GDM1 (cell line): Measurements from ENCODE around the gene ZDHHC18.
A peak's percentile ranks its signal among the peaks of the same experiment; 100 is the strongest.

Source experiments
- DNase-seq: peaks from one replicate; lab custom pipeline; 2025; lab: John Stamatoyannopoulos, UW

The ZDHHC18 gene

DNA sequence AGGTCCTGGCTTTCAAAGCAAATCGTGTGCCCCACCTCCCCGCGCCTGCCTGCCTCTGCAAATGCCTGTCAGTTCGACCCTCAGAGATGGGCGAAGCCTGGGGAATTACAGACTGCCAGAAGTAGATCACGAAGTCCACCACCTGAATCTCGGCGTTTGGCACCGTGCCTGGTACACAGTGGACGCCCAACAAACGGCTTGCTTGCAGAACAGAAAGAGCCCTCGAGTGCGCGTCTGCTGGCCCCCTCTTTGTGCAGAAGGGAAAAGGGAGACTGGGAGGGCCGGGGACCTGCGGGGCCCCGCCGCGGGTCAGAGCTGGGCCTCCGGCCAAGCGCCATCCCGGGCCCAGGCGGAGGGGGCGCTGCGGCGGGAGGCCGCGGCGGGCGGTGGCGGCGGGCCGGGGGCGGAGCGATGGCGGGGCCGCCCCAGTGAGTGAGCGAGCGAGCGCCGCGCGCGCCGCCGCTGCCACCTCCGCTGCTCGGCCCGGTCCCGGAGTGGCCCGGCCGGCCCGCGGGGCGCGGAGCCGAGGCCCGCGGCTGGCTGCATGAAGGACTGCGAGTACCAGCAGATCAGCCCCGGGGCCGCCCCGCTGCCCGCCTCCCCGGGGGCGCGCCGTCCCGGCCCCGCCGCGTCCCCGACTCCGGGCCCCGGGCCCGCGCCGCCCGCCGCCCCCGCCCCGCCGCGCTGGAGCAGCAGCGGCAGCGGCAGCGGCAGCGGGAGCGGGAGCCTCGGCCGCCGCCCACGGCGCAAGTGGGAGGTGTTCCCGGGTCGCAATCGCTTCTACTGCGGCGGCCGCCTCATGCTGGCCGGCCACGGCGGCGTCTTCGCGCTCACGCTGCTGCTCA lies at the start of gene ZDHHC18:
Gene ZDHHC18, plus strand, starts transcription at position 428 of the 845 bp plus-strand sequence. Its CDS starts 117 bp downstream, at position 545.
- DNase-seq = peak; percentile 46

GRCh38 chr1:26779098-26779668 lies 47.3 kb upstream of the ZDHHC18 start:
- no peak for DNase-seq

DNA sequence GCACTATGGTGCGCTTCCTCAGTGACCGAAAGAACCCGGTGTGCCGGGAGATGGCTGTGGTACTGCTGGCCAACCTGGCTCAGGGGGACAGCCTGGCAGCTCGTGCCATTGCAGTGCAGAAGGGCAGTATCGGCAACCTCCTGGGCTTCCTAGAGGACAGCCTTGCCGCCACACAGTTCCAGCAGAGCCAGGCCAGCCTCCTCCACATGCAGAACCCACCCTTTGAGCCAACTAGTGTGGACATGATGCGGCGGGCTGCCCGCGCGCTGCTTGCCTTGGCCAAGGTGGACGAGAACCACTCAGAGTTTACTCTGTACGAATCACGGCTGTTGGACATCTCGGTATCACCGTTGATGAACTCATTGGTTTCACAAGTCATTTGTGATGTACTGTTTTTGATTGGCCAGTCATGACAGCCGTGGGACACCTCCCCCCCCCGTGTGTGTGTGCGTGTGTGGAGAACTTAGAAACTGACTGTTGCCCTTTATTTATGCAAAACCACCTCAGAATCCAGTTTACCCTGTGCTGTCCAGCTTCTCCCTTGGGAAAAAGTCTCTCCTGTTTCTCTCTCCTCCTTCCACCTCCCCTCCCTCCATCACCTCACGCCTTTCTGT lies 46.0 kb upstream of the ZDHHC18 start:
- no peak for DNase-seq

GRCh38 chr1:26781206-26781825 lies 45.2 kb upstream of the ZDHHC18 start:
- no peak for DNase-seq

DNA sequence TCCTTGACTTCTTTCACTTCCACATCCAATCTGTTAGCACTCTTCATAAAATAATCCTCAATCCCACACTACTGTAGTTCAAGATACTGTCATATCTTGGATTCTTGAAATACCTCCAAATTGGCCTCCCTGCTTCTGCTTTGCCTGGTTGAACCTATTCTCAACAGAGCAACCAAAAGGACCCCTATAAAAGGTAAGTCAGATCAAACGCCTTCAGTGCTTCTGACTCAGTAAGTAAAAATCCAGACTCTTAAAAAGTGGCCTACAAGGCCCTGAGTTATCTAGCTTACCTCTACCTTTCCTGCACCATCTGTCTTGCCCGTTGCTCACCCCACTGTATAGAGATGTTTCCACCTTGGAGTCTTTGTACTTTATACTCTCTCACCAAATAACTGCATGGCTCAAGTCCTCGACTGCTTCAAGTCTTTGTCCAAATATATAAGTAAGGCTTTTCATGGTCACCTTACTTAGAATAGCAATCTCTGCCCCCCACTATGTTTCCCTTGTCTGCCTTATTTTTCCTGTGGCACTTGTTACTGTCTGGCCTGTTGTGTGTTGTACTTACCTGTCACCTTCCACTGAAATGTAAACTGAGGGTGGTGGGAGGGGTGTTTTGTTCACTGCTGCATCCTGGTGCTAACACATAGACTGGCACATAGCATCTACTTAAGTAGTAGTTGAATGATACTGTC lies 43.8 kb upstream of the ZDHHC18 start:
- no peak for DNase-seq

DNA sequence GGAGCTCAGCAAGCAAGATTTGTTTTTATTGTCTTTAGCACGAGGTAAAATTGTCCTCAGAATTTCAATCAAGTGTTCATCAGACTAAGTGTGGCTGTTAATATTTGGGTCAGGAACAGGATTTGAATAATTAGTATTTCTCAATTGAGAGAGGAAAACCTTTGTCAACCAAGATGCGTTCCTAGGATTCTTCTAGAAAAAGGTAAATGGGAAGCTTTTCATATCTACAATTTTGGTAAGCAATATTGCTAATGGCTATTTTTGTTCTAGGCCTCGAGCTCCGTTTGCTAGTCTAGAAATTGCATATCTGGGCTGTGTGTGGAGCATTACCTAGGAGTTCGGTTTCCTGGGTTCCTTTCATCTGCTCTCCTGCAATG lies 42.9 kb upstream of the ZDHHC18 start:
- DNase-seq = no peak

DNA sequence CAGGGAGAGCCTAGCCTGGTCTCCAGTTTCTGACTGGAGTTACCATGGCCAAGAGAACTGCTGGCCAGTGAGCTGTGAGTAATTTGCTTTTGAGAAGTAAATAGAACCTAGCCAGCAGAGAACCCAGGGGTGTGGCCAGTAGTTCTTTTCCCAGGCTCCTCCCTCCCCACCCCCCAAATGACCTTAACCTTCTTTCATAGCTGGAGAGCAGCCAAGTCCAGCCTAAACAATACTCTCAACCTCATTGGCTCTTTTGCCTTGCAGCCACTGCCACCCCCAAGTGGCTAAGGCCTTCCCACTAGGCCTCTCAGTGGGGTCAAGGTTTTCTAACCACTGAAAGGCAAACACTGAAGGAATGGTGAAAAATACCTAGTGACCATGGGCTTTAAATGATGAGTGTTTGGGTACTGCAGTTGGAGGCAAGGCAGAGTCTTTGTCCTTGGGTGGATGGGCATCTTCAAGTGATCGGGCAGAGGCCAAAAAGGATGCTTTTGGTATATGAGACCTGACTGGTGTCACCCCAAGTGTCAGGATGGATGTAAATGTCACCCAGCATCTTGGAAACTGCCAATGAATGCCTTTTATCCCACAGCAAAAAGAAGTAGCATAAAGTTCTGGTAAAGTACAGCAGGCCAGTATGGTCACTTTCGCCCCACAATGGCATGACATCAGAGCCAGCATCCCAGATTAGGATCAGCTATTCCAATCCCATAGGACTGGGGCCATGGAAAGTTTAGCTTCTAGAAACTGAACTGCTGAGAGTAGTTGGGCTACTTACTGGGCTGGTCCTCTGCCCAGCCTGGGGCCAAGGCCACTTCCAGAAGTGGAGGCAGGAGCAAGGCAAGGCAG lies 42.2 kb upstream of the ZDHHC18 start:
- DNase-seq = no peak

- no peak for DNase-seq
Measured at GRCh38 chr1:26784886-26785285, 41.6 kb upstream of the ZDHHC18 start.

- DNase-seq = peak; percentile 66
Measured at GRCh38 chr1:26785611-26786436, 40.7 kb upstream of the ZDHHC18 start.

- DNase-seq = peak; percentile 83
Measured at GRCh38 chr1:26786437-26787380, 39.8 kb upstream of the ZDHHC18 start.

GRCh38 chr1:26787381-26787705 lies 39.1 kb upstream of the ZDHHC18 start:
- no peak for DNase-seq

- DNase-seq = peak; percentile 86
Measured at GRCh38 chr1:26787706-26788514, 38.6 kb upstream of the ZDHHC18 start, which contains the start of gene PIGV. Gene PIGV, plus strand, starts transcription at chr1:26787950. Its CDS starts 2,866 bp downstream, at chr1:26790816.

DNA sequence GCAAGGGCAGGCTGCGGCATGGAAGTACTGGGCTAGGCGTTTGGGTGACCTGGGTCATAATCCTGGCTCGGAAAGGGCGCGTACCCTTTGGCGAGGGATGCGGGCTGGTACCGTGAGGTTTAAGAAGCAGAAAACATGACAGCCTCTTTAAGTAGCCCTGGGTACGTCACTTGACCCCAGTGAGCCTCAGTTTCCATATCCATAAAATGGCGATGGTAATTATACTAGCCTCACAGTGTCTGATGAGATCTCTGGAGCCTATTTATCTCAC lies 38.0 kb upstream of the ZDHHC18 start:
- DNase-seq = no peak

GRCh38 chr1:26788836-26789611 lies 37.5 kb upstream of the ZDHHC18 start:
- DNase-seq = peak; percentile 74

DNA sequence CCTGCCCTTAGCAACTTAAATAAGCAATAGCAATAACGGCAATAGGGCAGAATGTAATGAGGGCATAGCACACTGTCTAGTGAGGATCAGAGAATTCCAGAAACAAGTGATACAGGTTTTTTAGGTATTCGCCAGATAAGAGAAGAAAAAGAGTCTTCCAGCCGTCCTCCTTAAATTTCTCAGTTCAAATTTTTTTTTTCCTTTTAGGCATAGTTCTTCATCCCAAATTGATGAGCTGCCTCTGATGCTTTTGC lies 36.9 kb upstream of the ZDHHC18 start:
- no peak for DNase-seq

DNA sequence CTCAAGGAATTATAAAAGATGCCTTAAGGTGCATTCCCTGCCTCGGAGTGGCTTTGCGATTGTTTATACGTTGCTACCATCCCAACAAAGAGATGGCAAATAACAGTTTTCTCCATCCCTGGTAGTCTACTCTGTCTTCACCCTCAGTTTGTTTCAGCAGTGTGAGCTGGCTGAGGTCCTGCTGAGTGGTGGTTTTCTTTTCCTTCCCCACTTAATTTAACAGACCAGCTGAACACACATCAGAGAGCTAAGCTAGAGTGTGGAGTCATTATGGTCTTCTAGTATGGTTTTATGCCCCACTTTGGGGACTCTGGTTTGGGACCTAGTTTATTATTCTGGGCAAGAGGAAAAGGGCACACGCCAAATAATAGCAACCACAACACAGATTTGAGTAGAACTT lies 36.6 kb upstream of the ZDHHC18 start:
- peak; percentile 37 for DNase-seq

DNA sequence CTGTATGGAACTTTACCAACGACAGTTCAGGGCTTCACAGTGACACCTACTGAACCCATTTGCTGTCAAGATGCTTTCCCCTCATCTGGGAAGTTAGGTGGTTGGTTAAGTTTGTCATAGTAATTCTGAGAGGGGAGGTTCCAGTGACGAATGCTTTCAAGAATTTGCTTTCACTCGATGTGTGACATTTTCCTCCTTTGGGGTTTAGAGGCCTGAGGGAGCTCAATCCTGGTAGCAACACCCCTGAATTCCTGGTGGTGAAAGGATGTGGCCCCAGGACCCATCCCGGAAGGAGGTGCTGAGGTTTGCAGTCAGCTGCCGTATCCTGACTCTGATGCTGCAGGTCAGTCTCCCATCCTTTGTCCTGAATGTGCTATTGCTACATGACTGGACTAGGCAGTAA lies 35.9 kb upstream of the ZDHHC18 start:
- DNase-seq = no peak

DNA sequence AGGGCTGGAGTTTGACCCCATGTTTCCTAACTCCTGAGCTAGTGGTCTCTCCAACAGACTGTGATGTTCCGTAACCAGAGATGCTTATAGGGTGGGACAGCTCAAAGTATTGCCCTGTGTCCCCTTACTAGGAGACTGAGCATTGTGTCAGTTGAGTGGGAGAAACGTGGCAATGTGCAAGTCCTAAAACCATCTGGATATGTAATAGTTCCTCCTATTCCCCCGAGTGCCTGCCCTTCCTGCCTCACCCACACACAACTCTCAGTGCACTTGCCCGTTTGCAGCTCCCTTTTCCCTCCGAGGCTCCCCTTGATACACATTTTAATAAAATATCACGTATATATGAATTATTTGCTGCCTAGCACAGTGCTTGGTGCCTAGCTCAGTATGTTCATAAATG lies 35.3 kb upstream of the ZDHHC18 start:
- DNase-seq = no peak
